ENCODE data around the gene KCNJ14.

Gene KCNJ14

GRCh38 chr19:48514123-48514458, 58.7 kb downstream of the KCNJ14 start:
- DNase-seq (no peak), ATAC-seq (no peak)
- H3K4me3 Mint-ChIP-seq: no peak overlapping the region
- no peak overlapping the region for H3K27ac Mint-ChIP-seq
- H3K27me3 Mint-ChIP-seq: no peaks in the 10 kb centered on the region
- peaks cover 23% of the 10 kb centered on the region for H3K4me1 Mint-ChIP-seq
- no peaks in the 10 kb centered on the region for H3K9me3 Mint-ChIP-seq

- H3K9me3 Mint-ChIP-seq: no peaks in the 10 kb centered on the region
- no peak overlapping the region for H3K4me3 Mint-ChIP-seq
- ATAC-seq (no peak), DNase-seq (no peak)
- no peak overlapping the region for H3K27ac Mint-ChIP-seq
- H3K4me1 Mint-ChIP-seq: peaks cover 8% of the 10 kb centered on the region
- no peaks in the 10 kb centered on the region for H3K27me3 Mint-ChIP-seq
These were observed 61.2 kb downstream of the KCNJ14 start for GRCh38 chr19:48516536-48516935.
